Measurements from ENCODE around the gene C1orf21.

DNA sequence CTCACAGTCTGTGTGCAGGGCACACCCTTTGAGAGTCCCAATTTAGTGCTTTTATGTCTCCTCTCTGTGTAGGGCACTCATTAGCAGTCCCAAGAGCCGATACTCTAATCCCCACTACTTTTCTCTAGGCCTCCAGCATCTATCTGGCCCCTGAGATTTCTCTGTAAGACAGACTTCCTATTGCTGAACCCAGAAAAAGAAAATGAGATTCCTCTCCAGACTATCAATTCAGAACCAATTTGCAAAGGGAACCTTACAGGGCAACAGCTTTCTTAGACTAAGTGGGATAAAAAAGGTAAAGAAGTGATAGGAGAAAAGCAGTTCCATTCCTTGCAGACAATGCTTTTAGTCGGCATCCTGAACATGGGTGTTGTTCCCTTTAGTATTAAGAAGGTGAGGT is 195.6 kb downstream of the C1orf21 start:
- TF ChIP-seq, protein P1, sequence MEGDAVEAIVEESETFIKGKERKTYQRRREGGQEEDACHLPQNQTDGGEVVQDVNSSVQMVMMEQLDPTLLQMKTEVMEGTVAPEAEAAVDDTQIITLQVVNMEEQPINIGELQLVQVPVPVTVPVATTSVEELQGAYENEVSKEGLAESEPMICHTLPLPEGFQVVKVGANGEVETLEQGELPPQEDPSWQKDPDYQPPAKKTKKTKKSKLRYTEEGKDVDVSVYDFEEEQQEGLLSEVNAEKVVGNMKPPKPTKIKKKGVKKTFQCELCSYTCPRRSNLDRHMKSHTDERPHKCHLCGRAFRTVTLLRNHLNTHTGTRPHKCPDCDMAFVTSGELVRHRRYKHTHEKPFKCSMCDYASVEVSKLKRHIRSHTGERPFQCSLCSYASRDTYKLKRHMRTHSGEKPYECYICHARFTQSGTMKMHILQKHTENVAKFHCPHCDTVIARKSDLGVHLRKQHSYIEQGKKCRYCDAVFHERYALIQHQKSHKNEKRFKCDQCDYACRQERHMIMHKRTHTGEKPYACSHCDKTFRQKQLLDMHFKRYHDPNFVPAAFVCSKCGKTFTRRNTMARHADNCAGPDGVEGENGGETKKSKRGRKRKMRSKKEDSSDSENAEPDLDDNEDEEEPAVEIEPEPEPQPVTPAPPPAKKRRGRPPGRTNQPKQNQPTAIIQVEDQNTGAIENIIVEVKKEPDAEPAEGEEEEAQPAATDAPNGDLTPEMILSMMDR (IDR thresholded peaks at IDR 0.05) = no peak
- TF ChIP-seq POLR2A (IDR thresholded peaks at IDR 0.05) = no peak
- TF ChIP-seq EP300 (IDR thresholded peaks at IDR 0.05) = no peak
